CD4-positive, alpha-beta T cell (primary cell): ENCODE results near the gene AMD1. TPM values are rescaled to one million over a fixed set of nuclear protein-coding genes. Genes with fewer than 3 reads are reported as not detected.

Experiments
- ATAC-seq: fragments of 200-7000 bp; cut with Tn5 transposase; one replicate; pipeline ENCODE4 v1.10.0; 2022; ENCODE audit warnings: mild to moderate bottlenecking; ENCODE audit not compliant: poor library complexity
- CTCF ChIA-PET: fragments of 350-600 bp; sonication (Branson Sonifier 250); formaldehyde crosslinking; loops from one replicate; lab custom pipeline; 2021; ENCODE audit warnings: antibody characterized with exemption, inconsistent platforms; lab: Charles Lee
- POLR2A ChIA-PET: fragments of 350-600 bp; sonication (Branson Sonifier 250); formaldehyde crosslinking; loops from one replicate; lab custom pipeline; 2021; ENCODE audit warnings: antibody characterized with exemption, inconsistent platforms; lab: Charles Lee
- DNase-seq, 14 experiments: peaks; one replicate each; pipeline ENCODE4 v3.0.0-alpha.2; 2013 to 2020; ENCODE audit warnings: mixed read lengths in 2 of 14
- H3K27ac ChIP-seq, 2 donors: one replicate each; pipeline versions ENCODE4 v1.5.1 to v1.7.0; 2013; ENCODE audit warnings: low read length in 2 of 2, low read depth in 1 of 2, mild to moderate bottlenecking in 1 of 2
- H3K27me3 ChIP-seq, 2 experiments: 1 replicate in 1 of 2; 2 replicates in 1 of 2; pipeline versions ENCODE4 v1.6.1 to v1.7.0; 2013; ENCODE audit warnings: low read length in 2 of 2, control low read depth in 1 of 2, mild to moderate bottlenecking in 1 of 2, moderate library complexity in 1 of 2; ENCODE audit not compliant: insufficient read depth in 2 of 2, control insufficient read depth in 1 of 2
- H3K36me3 ChIP-seq: one replicate; pipeline ENCODE4 v1.6.1; 2013; ENCODE audit warnings: low read length, control low read depth; ENCODE audit not compliant: insufficient read depth
- H3K4me1 ChIP-seq: one replicate; pipeline ENCODE4 v1.6.1; 2013; ENCODE audit warnings: low read length, control low read depth; ENCODE audit not compliant: insufficient read depth
- H3K4me3 ChIP-seq: one replicate; pipeline ENCODE4 v1.5.1; 2013; ENCODE audit warnings: mild to moderate bottlenecking, low read length, moderate library complexity
- H3K9me3 ChIP-seq, 2 experiments: 1 replicate in 1 of 2; 2 replicates in 1 of 2; pipeline versions ENCODE4 v1.6.1 to v1.7.0; 2013; ENCODE audit warnings: low read length in 2 of 2, mild to moderate bottlenecking in 2 of 2, control low read depth in 1 of 2, moderate library complexity in 1 of 2; ENCODE audit not compliant: control insufficient read depth in 1 of 2, insufficient read depth in 1 of 2
- H3K27ac Mint-ChIP-seq: one replicate; pipeline ENCODE4 v1.8.0; 2020; ENCODE audit warnings: mixed read lengths
- H3K27me3 Mint-ChIP-seq: one replicate; pipeline ENCODE4 v1.8.0; 2021; ENCODE audit warnings: mixed read lengths
- H3K36me3 Mint-ChIP-seq: one replicate; pipeline ENCODE4 v1.8.0; 2021; ENCODE audit warnings: low read depth, mixed read lengths
- H3K4me1 Mint-ChIP-seq: one replicate; pipeline ENCODE4 v1.8.0; 2021; ENCODE audit warnings: low read depth, mixed read lengths
- H3K4me3 Mint-ChIP-seq: one replicate; pipeline ENCODE4 v1.8.0; 2020; ENCODE audit warnings: mild to moderate bottlenecking, mixed read lengths
- H3K9me3 Mint-ChIP-seq: one replicate; pipeline ENCODE4 v1.8.0; 2020; ENCODE audit warnings: mixed read lengths
- intact Hi-C, 2 experiments: fragments of 100-400 bp; cut with DNase I in 1 of 2; cut with micrococcal nuclease in 1 of 2; formaldehyde crosslinking; loops; one replicate each; pipeline versions ENCODE4 v1.15.1 to v1.9.0; 2023 to 2025; cut with DNase I, micrococcal nuclease
- polyA plus RNA-seq, 2 donors: library from polyadenylated mRNA; unstranded; fragments of 120-200 nt; gene quantifications; one replicate each; pipeline ENCODE4 v1.2.1, GENCODE V29; 2013
- total RNA-seq, 174 experiments: library from RNA in 2 of 174; stranded (reverse) in 2 of 174; gene quantifications; one replicate each; pipeline ENCODE4 v1.2.3 and lab custom pipeline; 2021 to 2026
- TF ChIP-seq, protein P1 (sequence below): fragments of 200-600 bp; IDR thresholded peaks from one replicate; pipeline ENCODE4 v1.8.0; 2022; ENCODE audit warnings: antibody characterized with exemption, mild to moderate bottlenecking

Gene AMD1
- total RNA-seq (100 to 1,000 TPM; 165 to 174 TPM), total RNA-seq (lab: John Stamatoyannopoulos, UW) (180 to 977 (median 321) reads per million in 172 experiments)
- polyA plus RNA-seq (2013, experiment 1 of 2) = 45.2 TPM
- polyA plus RNA-seq (2013, experiment 2 of 2) = 63.8 TPM

DNA sequence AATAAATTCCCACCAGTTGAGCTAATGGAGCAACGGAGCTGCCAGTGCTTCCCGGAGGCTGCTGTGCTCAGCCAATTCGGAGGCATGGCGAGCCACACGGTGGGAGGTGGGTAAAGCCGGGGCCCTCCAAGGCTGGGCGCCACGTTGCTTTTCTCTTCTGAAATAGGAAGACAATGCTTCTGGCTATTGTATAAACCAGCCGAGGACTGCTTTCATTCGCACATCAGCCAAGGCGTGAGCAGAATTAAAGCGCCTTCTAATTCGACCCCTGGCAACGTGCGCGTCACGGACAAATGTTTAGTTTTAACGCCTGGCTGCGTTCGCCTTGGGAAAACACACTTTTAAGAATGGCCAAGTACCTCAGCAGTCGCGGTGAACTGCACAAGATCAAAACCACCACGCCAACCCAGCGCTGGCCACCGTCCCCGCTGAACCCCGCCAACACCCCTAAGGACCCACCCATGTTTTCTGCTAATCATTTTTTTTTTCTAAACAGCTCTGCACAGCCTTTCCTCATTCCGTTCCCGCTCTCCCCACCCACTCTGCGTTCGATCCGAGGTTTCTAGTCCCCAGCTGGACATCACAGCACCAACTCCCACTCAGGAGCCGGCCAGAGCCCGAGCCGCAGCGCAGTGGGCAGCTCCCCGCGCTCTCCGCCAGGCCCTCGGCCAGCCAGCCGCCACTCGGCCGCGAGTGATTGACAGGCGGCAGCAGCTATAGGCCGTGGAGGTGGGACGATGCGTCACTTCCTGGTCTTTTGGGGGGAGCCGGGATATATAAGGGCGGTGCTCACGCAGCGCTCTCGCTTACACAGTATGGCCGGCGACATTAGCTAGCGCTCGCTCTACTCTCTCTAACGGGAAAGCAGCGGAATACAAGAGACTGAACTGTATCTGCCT is at the start of gene AMD1:
Gene AMD1, plus strand, starts transcription at position 805 of the 899 bp plus-strand sequence. CDS start 321 bp downstream, outside the sequence.
- H3K4me3 ChIP-seq = peak within 1 kb of the TSS; percentile 78
- peak within 1 kb of the TSS; percentile 82 to 91 for H3K27ac ChIP-seq
- H3K9me3 ChIP-seq = no peaks in the 10 kb centered on the region
- peak; percentile 75 for ATAC-seq
- H3K4me1 ChIP-seq = peaks cover 17% of the 10 kb centered on the region
- TF ChIP-seq, protein P1, sequence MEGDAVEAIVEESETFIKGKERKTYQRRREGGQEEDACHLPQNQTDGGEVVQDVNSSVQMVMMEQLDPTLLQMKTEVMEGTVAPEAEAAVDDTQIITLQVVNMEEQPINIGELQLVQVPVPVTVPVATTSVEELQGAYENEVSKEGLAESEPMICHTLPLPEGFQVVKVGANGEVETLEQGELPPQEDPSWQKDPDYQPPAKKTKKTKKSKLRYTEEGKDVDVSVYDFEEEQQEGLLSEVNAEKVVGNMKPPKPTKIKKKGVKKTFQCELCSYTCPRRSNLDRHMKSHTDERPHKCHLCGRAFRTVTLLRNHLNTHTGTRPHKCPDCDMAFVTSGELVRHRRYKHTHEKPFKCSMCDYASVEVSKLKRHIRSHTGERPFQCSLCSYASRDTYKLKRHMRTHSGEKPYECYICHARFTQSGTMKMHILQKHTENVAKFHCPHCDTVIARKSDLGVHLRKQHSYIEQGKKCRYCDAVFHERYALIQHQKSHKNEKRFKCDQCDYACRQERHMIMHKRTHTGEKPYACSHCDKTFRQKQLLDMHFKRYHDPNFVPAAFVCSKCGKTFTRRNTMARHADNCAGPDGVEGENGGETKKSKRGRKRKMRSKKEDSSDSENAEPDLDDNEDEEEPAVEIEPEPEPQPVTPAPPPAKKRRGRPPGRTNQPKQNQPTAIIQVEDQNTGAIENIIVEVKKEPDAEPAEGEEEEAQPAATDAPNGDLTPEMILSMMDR = no peak
- H3K4me3 Mint-ChIP-seq = peak within 1 kb of the TSS; percentile 96
- CTCF ChIA-PET = interaction anchor here (1.5 to 2.1 kb wide), 3 partner anchors 9 to 192 kb away, joined by 5 to 6 read pairs (median 6); partner anchors contain the start of gene CDK19
- peak within 1 kb of the TSS; percentile 99 for H3K27ac Mint-ChIP-seq
- H3K27me3 ChIP-seq = no peaks in the 10 kb centered on the region
- no peaks in the 10 kb centered on the region for H3K9me3 Mint-ChIP-seq
- DNase-seq = peak; percentile 91 to 98 (median 94)
- POLR2A ChIA-PET = interaction anchor here (0.6 to 9.1 kb wide), 59 partner anchors 9 to 1780 kb away, joined by 3 to 809 read pairs (median 4); partner anchors contain the start of genes AK9, CD164, CDC40 and CDK19
- intact Hi-C loops = loop anchor here (1.0 to 10.0 kb wide), 4 partner anchors 57 to 611 kb away; partner anchors contain the start of genes CDK19 (in 1 of the 2) and REV3L (in 1 of the 2)
- H3K4me1 Mint-ChIP-seq = peaks cover 37% of the 10 kb centered on the region
- no peaks in the 10 kb centered on the region for H3K27me3 Mint-ChIP-seq
- no peaks in the 10 kb centered on the region for H3K36me3 ChIP-seq
- peaks cover 26% of the 10 kb centered on the region for H3K36me3 Mint-ChIP-seq

DNA sequence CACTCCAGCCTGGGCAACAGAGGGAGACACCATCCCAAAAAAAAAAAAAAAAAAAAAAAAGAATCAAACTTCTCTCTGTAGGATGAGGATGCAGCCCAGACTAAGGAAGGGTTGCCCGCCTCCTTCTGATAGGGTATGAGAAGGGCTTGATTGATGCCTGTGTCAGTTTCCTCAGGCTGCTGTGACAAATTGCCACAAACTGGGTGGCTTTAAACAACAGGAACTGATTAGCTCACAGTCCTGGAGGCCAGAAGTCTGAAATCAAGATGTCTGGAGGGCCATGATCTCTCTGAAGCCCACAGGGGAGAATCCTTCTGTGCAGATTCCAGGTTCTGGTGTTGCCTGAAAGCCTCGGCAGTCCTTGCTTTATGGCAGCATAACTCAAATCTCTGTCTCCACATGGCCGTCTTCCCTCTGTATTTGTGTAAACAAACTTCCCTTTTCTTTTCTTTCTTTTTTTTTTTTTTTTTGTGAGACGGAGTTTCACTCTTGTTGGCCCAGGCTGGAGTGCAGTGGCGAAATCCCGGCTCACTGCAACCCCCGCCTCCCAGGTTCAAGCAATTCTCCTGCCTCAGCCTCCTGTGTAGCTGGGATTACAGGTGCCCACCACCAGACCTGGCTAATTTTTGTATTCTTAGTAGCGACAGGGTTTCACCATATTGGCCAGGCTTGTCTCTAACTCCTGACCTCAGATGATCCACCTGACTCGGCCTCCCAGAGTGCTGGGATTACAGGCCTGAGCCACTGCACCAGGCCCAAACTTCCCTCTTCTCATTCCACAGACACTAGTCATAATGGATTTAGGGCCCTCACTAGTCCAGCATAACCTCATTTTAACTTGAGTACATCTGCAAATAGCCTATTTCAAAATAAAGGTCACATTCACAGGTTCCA is 48.1 kb upstream of the AMD1 start:
- ATAC-seq (no peak), DNase-seq (peak in 2 of 14 experiments; percentile 41 to 45)
- ChIA-PET POLR2A (interaction anchor here (0.8 to 2.4 kb wide), 3 partner anchors 11 to 51 kb away, joined by 4 to 9 read pairs (median 7); partner anchors contain the start of gene CDK19), CTCF (interaction anchor here (0.6 to 0.7 kb wide), 2 partner anchors 18 to 44 kb away, joined by 4 to 6 read pairs; no protein-coding TSS in a partner anchor)
- intact Hi-C loops = no loop called here
- Histone ChIP-seq H3K27ac (no peak overlapping the region), H3K4me1 (no peaks in the 10 kb centered on the region), H3K9me3 (no peaks in the 10 kb centered on the region), H3K4me3 (no peak overlapping the region), H3K27me3 (no peaks in the 10 kb centered on the region), H3K36me3 (no peaks in the 10 kb centered on the region)
- TF ChIP-seq, protein P1 = no peak
- H3K27me3 Mint-ChIP-seq = peaks cover 6% of the 10 kb centered on the region
- H3K36me3 Mint-ChIP-seq = no peaks in the 10 kb centered on the region
- no peaks in the 10 kb centered on the region for H3K9me3 Mint-ChIP-seq
- H3K27ac Mint-ChIP-seq = no peak overlapping the region
- H3K4me1 Mint-ChIP-seq = no peaks in the 10 kb centered on the region
- no peak overlapping the region for H3K4me3 Mint-ChIP-seq

DNA sequence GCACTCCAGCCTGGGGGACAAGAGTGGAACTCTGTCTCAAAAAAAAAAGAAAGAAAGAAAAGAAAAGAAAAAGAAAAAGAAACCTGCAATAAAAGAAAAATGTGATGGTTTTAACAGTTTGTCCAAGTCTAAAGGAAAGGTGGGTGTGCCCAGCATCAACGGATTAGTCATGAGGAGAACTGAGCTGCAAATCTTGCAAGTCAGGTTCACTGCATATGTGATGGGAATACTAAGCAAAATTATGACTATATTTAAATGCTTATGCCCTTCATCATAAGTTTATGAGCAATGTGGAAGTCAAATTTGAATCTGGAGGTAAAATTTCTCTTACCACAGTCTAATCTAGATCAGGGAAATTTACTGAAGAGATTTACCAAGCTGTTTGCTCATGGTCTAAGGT is 46.2 kb upstream of the AMD1 start:
- Mint-ChIP-seq H3K27ac (no peak overlapping the region), H3K27me3 (no peaks in the 10 kb centered on the region), H3K36me3 (no peaks in the 10 kb centered on the region), H3K4me3 (no peak overlapping the region), H3K9me3 (no peaks in the 10 kb centered on the region), H3K4me1 (no peaks in the 10 kb centered on the region)
- DNase-seq (peak in 2 of 14 experiments; percentile 7 to 18), ATAC-seq (no peak)
- Histone ChIP-seq H3K4me3 (no peak overlapping the region), H3K4me1 (no peaks in the 10 kb centered on the region), H3K27me3 (no peaks in the 10 kb centered on the region), H3K36me3 (no peaks in the 10 kb centered on the region), H3K27ac (no peak overlapping the region), H3K9me3 (no peaks in the 10 kb centered on the region)
- intact Hi-C loops = no loop called here
- TF ChIP-seq, protein P1 = no peak
- ChIA-PET CTCF (no interaction called here), POLR2A (interaction anchor here (0.9 to 1.1 kb wide), 2 partner anchors 45 to 46 kb away, joined by 3 read pairs; partner anchors contain the start of gene AMD1)
